GM21515 (cell line): ENCODE results near the gene PRDX5.

ENCODE experiments used
- ATAC-seq: cut with Tn5 transposase; IDR thresholded peaks from one replicate; pipeline ENCODE4 v1.9.1; 2021; ENCODE audit not compliant: unreplicated experiment

The PRDX5 gene

DNA sequence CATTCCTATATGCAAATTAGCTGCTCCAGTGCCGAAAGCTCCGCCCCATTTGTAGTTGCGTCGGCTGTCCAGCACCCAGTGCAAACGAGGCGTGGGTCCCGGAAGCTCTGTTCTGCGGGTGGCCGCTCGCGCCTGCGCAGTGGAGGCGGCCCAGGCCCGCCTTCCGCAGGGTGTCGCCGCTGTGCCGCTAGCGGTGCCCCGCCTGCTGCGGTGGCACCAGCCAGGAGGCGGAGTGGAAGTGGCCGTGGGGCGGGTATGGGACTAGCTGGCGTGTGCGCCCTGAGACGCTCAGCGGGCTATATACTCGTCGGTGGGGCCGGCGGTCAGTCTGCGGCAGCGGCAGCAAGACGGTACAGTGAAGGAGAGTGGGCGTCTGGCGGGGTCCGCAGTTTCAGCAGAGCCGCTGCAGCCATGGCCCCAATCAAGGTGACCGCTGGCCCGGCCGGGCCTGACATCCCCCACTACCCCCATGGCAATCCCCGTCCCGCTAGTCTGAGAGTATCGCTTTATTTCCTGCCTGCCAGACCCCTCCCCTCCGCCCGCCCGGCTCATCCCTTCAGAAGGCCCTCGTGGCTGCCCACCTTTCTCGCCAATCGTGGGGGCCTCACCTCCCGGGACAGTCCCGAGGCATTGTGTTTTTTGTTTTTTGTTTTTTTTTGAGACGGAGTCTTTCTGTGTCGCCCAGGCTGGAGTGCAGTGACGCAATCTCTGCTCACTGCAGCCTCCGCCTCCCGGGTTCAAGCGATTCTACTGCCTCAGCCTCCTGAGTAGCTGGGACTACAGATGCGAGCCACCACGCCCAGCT lies at the start of gene PRDX5:
PRDX5 (plus strand) TSS at position 161 of the 805 bp plus-strand sequence; CDS start at position 256, 95 bp downstream.
- ATAC-seq: peak; percentile 61

DNA sequence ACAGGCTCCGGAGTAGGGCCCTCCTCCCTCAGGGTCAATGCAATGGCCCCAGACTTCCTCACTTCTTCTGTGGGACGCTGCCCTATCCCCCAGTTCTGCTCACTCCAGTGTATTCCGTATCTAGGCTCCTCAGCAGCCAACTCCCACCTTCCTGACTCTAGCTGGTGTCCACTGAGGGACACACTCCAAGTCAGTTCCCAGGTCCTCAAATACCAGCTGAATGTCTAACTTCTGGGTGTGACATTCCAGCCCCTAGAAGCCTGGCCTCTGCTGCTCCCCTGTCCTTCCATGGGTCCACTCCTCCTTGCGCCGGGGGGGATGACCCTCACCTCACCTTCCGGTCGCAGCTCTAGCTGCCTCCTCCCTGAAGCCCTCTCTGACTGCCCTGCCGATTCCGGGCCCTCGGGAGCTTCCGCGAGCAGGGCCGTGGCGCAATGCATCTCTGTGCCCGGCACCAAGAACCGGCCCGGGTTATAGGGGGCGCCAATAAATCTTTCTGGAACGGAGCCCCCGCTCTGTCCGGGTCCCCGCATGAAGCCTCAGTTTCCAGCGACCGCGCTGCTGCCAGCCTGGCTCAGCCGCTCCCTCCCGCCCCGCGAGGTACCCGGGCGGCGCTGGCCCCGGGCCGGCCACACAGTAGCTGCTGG lies 48.9 kb upstream of the PRDX5 start:
- peak; percentile 17 for ATAC-seq

DNA sequence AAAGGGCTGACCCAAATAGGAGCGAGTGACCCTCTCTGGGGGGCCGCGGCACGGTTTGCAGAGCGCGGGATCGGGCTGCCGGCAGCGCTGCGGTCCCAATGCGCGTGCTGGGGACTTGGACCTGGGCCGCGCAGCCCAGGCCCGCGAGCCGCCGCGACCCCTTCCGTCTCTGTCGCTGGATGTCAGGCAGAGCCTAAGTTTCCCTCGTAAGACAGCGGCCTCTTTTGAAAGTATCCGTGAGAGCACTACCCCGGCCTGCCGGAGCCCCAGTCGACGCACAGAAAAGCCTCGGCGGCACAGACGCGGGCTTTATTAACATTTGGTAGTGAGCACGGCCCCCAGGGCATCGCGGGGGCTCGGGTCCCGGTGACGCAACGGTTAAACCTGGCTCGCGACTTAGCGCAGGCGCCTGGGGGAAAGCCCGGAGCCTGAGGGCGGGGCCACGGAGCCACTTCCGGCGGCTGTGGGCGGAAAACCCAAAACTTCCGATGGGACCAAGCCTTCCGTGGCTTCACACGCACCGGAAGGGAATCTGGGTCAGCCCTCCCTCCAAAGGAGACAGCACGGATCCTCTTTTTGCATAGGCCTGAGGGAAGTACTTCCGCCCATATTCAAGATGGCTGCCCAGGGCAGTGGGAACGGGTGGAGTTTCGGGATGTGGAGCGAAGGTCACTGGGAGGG lies 48.2 kb upstream of the PRDX5 start:
- ATAC-seq: peak; percentile 57

DNA sequence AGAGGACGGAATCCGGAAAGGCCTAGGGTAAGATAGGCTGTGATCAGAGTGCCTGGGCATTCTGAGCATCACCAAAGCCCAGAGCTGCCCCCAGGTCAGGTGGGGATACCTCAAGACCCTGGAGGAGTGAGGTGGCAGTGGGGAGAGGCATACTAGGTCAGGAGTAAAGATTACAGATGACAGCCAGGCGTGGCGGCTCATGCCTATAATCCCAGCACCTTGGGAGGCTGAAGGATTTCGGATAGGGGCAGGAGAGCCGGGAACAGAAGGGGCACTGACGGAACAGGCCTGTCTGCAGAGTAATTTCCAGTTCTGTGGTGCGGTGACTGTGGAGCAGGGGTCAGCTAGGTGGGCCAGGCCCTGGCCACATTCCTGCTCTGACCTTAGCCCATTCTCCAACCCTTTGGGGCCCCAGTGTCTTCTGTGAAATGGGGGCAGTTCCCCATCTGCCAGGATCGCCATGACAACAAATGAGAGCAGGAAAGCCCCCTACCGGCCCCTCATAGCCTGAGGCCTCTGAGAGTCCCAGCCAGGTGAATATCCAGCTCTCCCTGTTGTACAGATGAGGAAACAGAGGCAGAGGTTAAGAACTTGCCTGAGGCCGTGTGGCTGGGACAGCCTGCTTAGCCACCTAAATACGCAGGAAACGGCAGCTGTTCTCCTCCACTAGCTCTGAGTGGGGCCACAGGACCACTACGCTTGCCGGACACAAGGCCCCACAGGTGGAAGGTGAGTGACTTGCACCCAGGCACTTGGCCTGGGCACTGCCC lies 42.7 kb upstream of the PRDX5 start:
- no peak for ATAC-seq

DNA sequence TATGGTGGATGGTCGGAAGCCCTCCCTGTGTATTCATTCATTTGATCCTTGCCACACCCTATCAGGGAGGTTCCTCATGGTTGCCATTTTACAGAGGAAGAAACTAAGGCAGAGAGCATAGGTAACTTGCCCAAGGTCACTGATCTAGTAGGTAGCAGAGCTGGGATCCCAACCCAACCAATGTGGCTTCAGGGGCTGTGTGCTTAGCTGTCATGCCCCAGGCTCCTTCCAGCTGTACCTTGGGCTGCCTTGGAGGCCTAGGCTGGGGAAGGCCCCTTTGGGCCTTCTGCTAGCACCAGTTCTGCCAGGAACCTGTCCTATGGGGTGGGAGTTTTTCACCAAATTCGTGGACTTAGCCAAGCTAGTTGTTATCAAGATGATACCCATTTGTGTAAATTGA lies 42.1 kb upstream of the PRDX5 start:
- no peak for ATAC-seq

DNA sequence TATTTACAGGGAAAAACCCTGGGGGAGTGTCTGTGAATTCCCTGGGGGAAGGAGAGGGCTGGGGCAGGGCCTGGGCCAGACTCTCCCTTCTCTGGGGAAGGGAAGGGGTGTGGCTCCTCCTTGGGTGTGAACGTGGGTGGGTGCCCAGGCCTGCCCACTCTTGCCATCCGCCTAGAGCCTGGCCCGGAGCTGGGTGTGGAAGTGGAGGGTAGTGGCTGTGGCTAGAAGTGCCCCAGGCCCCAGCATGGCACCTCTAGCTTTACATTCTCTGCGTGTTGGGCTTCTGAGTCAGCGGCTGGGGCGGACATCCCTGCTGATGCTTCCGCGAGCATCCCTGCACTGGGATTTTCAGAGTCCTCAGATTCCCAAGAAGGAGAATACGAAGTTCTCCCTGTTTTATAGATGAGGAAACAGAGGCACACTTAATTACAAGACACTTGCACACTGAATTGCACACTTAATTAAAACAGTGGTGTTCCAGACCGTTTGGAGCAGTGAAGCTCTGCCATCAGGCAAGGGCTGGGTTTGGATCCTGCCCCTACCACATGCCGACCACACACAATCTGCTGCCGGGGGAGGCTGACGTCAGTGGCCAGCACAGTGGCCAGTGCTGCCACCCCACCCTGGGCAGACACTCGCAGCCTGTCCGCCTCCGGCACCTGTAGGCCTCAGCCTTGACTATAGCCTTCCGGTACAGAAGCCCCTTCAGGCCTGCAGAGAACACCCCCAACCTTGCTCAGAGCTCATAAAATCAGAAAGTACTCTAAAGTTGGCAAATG lies 41.1 kb upstream of the PRDX5 start:
- ATAC-seq: no peak

DNA sequence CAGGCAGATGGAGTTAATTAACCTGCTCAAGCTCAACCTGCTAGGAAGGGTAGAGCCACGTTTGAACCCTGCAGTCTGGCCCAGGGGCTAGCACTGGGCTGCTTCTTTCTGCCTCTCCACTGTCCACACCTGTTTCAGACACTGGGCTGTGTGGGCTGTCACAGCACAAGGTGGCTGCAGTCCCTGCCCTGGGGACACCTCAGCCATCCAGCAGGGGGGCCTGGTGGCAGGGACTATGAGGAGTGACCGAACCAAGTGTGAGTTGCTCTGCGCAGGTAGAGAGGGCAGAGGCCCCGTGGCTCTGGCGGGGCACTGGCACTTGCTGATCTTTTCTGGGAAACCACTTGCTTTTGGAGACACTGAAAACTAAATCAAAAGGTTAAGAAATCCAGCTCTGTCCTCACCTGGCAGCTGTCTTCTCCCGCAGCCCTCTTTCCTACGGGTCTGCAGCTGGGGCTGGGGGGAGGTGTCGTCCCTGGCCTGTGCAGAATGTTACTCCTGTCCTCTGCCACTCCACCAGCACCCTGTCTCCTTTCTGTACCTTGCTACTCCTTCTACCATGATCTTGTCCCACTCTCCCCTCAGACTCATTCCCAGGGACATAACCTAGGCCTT lies 39.2 kb upstream of the PRDX5 start:
- no peak for ATAC-seq

DNA sequence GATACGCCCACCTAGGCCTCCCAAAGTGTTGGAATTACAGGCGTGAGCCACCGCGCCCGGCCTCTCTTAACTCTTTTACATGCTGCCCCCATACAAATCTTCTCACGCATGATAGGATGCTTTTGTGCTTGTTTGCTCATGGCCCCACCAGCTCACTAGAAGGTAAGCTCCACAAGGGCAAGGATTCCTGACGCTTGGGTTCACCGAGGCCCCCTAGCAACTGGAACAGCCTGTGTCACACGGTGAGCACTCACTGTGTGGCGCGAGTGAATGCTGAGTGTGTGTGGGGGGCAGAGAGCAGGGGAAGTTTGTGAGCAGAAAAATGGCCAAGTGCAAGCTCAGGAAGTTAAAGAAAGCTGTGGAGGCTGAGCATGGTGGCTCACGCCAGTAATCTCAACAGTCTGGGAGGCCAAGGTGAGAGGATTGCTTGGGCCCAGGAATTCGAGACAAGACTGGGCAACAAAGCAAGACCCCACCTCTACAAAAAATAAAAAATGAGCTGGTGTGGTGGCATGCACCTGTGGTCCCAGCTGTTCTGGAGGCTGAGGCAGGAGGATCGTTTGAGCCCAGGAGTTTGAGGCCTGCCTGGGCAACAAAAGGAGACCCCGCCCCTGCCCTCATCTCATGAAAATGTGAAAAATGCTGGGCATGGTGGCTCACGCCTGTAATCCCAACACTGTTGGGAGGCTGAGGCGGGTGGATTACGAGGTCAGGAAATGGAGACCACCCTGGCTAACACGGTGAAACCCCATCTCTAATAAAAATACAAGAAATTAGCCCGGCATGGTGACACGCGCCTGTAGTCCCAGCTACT lies 35.8 kb upstream of the PRDX5 start:
- ATAC-seq: no peak

DNA sequence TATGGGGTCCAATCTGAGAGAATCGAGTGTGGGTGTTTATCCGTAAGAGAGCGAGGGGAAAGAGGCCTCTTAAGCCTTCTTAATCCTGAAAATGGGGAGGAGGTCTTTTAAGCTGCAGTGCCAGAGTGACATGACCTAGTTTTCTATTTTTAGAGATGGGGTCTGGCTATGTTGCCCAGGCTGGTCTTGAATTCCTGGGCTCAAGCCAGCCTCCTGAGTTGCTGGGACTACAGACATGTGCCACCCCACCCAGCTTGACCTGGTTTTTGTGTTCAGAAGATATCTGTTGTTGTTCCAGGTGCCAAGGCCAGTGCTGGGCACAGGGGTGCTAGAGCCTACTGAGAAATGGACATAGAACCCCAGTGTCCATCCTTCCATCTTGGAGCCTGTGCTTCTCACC lies 34.8 kb upstream of the PRDX5 start:
- no peak for ATAC-seq

DNA sequence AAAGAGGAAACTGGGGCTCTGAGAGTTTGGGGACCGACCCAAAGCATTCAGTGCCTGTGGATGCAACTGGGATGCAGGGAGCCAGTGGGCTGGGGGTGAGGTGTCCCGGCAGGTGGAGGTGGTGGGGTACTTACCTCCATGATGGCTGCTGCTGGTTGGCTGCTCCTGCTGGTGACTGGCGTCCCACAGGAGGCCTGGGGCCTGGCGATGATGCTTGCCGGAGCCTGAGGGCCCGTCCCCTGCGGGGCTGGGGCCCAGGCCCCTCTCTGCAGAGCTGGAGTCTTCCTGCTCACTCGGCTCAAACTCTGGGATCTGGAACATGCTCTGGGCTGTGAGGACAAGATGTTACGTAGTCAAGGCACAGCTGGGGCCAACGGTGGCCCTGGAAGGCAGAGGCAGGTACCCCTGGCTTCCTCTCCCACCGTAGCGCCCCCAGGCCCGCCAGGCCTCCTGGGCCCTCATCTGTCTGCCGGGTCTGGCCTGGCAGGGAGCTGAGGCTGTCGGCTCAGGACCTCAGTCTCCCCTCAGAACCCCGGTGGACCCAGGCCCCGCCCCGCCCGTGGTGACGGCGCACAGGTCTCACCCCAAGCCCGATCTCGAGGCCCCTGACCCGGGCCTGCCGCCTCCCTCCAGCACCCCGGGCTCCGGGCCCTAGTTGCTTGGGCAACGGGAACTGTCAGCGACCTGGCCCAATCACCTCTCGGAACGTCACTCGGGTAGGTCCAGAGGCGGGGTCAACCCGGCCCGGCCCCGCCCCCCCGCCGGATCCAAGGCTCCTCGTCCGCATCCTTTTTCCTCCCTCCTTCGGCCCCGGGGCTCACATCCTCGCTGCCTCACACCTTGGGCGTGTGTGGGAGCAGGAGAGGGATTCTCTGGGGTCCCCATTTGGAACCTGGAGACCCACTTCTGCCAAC lies 33.6 kb upstream of the PRDX5 start, which contains the start of gene BAD:
BAD (minus strand) TSS at position 618 of the 914 bp plus-strand sequence; CDS start at position 321, 297 bp downstream.
- peak; percentile 58 for ATAC-seq

DNA sequence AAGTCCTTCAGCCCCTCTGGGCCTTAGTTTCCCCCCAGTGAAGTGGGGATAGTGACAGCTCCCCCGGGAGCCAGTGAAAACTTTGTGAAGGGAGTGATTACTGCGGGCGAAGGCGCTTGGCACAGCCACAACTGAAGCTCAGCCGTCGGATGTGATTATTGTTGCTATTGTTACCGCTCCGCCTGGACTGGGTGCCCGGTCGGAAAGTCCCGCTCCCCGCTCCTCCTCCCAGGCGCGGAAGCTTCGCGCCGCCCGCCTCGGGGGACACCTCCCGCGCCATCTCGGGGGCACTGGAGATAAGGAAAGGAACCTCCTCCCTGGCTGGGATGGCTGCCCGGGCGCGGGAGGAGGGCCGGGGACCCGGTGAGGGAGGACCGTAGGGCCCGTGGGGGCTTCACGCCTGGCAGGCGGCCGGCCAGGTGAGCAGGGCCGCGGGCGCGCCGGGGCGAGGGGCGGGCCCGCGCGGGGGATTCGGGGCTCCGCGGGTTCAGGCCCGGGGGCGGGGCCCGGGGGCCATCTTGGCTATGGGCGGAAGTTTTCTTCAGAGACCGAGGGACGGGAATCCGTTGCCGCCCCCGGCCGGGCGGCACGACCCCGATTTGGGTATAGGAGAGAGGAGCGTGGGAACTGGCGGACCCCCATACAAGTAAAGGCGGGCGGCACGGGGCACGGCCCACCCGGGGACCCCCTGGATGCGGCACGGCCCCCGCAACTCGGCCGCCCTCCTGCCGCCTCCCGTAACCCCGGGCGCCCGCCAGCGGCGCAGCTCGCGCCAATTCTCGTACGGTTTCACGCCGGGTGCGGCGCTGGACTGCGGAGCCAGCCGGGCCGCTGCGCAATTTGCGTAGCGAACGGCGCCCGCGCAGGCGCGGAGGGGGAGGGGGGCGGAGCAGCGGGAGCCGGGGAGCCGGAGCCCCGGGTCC lies 32.7 kb upstream of the PRDX5 start, which contains the start of gene GPR137:
GPR137 (plus strand) TSS at position 887 of the 923 bp plus-strand sequence. CDS start 677 bp downstream, outside the sequence.
- ATAC-seq: peak; percentile 55

DNA sequence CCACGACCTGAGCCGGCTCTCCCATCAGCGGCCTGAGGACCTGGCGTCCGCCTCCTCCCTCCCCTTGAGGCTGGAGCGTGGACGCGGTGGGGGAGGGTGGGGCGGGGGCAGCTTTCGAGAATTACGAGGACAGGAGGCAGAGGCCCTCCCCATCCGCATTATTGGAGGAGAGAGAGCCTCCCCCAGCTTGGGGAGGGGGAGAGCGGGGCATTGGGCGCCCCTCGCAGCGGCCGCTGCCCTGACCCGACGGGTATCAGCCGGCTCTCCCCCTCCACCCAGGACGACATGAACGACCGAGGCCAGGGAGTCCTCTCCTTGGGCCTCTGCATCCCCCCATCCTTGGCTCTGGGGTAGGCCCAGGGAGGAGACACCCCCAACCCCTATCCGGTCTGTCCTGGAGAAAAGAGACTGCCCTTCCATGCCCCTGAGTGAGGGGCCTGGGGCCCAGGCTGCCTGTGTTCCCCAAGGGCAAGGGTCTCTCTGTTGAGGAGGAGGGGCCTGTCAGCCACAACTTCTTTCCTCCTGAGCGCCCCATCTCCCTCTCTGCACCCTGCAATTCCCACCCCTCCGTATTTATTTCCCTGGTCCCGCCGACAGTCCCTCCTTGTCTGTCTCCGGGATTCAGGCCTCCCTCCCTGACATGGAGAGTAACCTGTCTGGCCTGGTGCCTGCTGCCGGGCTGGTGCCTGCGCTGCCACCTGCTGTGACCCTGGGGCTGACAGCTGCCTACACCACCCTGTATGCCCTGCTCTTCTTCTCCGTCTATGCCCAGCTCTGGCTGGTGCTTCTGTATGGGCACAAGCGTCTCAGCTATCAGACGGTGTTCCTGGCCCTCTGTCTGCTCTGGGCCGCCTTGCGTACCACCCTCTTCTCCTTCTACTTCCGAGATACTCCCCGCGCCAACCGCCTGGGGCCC lies 31.8 kb upstream of the PRDX5 start:
- ATAC-seq: no peak

DNA sequence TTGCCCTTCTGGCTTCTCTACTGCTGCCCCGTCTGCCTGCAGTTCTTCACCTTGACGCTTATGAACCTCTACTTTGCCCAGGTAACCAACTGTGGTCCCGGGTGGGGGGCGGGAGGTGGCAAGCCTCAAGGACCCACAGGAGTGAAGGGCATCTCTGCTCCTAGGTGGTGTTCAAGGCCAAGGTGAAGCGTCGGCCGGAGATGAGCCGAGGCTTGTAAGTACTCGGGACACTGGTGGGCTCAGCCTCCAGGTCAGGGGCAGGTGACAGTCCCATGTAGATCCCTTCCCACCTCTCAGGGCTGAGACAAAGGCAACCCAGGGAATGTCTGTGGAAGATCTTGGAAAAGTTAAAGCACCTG lies 31.1 kb upstream of the PRDX5 start:
- no peak for ATAC-seq

DNA sequence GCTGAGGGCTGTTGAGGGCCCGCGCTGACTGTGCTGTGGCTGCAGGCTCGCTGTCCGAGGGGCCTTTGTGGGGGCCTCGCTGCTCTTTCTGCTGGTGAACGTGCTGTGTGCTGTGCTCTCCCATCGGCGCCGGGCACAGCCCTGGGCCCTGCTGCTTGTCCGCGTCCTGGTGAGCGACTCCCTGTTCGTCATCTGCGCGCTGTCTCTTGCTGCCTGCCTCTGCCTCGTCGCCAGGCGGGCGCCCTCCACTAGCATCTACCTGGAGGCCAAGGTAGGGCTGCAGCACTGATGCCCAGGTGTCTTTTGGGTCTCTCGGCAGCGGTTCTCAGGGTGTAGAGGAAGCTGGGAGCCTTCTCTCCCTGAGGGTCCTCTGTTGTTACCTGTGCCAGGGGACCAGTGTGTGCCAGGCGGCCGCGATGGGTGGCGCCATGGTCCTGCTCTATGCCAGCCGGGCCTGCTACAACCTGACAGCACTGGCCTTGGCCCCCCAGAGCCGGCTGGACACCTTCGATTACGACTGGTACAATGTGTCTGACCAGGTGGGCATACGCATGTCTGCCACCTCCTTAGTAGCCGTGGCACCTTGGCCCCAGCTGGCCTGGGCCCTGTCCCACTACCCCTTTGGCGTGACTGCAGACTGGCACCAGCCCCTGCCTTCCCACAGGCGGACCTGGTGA lies 30.1 kb upstream of the PRDX5 start:
- ATAC-seq: no peak

DNA sequence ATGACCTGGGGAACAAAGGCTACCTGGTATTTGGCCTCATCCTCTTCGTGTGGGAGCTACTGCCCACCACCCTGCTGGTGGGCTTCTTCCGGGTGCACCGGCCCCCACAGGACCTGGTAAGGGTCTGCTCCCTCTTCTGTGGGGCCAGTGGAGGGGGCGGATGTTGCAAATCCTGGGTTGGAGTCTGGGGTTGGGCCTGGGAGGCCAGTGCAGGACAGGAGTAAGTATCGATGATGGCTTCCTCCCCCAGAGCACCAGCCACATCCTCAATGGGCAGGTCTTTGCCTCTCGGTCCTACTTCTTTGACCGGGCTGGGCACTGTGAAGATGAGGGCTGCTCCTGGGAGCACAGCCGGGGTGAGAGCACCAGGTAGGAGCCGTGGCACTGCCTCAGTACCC lies 29.6 kb upstream of the PRDX5 start:
- no peak for ATAC-seq
